HG03025 (cell line): ENCODE measurements around the gene ZNF143.
"Not testable (repeated sequence)": the region's sequence is repeated elsewhere in the genome, so short reads cannot be mapped to it uniquely, and the experiment has no call there.

ENCODE experiments used
- ATAC-seq: cut with Tn5 transposase; IDR thresholded peaks from one replicate; pipeline ENCODE4 v1.9.1; 2021; ENCODE audit warnings: mild to moderate bottlenecking, moderate library complexity; ENCODE audit not compliant: unreplicated experiment, low FRiP score

ZNF143 gene

GRCh38 chr11:9460322-9461062 lies at the start of gene ZNF143:
TSS of gene ZNF143 (plus strand) at chr11:9461012. CDS start at chr11:9471309, 10,297 bp downstream.
- peak; percentile 83 for ATAC-seq

GRCh38 chr11:9428706-9429105 lies 32.1 kb upstream of the ZNF143 start:
- ATAC-seq: no peak

GRCh38 chr11:9438611-9439010 lies 22.2 kb upstream of the ZNF143 start:
- no peak for ATAC-seq

GRCh38 chr11:9446230-9446629 lies 14.6 kb upstream of the ZNF143 start:
- no peak for ATAC-seq

- no peak for ATAC-seq
These were observed 12.0 kb upstream of the ZNF143 start for GRCh38 chr11:9448576-9449352.

- ATAC-seq: not testable (repeated sequence)
These were observed 8.8 kb upstream of the ZNF143 start for GRCh38 chr11:9452023-9452422.

GRCh38 chr11:9455722-9456121 lies 5.1 kb upstream of the ZNF143 start:
- ATAC-seq: no peak

- ATAC-seq: no peak
These were observed 1.0 kb upstream of the ZNF143 start for GRCh38 chr11:9459667-9460321.

GRCh38 chr11:9461063-9461759 lies 399 bp downstream of the ZNF143 start:
- ATAC-seq: peak; percentile 49

- ATAC-seq: no peak
These were observed 935 bp downstream of the ZNF143 start for GRCh38 chr11:9461760-9462134.

GRCh38 chr11:9462172-9462799 lies 1.5 kb downstream of the ZNF143 start:
- no peak for ATAC-seq

GRCh38 chr11:9462806-9463537 lies 2.2 kb downstream of the ZNF143 start:
- ATAC-seq: no peak

GRCh38 chr11:9470765-9471164 lies 10.0 kb downstream of the ZNF143 start:
- no peak for ATAC-seq

GRCh38 chr11:9473408-9473807 lies 12.6 kb downstream of the ZNF143 start:
- ATAC-seq: no peak

GRCh38 chr11:9479899-9480298 lies 19.1 kb downstream of the ZNF143 start:
- ATAC-seq: no peak

GRCh38 chr11:9489080-9489765 lies 28.4 kb downstream of the ZNF143 start:
- no peak for ATAC-seq

- no peak for ATAC-seq
These were observed 29.6 kb downstream of the ZNF143 start for GRCh38 chr11:9490376-9490775.

GRCh38 chr11:9493492-9493891 lies 32.7 kb downstream of the ZNF143 start:
- no peak for ATAC-seq

- ATAC-seq: no peak
These were observed 33.5 kb downstream of the ZNF143 start for GRCh38 chr11:9494316-9494715.
